GM12892 (cell line): ENCODE results near the gene FBLN1.

Experiments used
- DNase-seq: peaks from one replicate; pipeline ENCODE4 v3.0.0; 2011; ENCODE audit not compliant: insufficient read length
- FAIRE-seq: peaks from 2 replicates; lab custom pipeline; 2011; peaks lifted over from hg19 to GRCh38; lab: Jason Lieb, UNC
- POLR2A ChIP-seq: IDR thresholded peaks from 2 replicates; pipeline ENCODE4 v1.6.1; 2011; ENCODE audit warnings: low read depth, low read length, control low read depth
- POLR2AphosphoS5 ChIP-seq: IDR thresholded peaks from 2 replicates; pipeline ENCODE4 v1.6.1; 2011; ENCODE audit warnings: low read depth, low read length, control low read depth
- TAF1 ChIP-seq: IDR thresholded peaks from 2 replicates; pipeline ENCODE4 v1.6.1; 2011; ENCODE audit warnings: low read depth, mild to moderate bottlenecking, control low read depth, low read length, borderline replicate concordance

The FBLN1 gene

GRCh38 chr22:45465633-45466032 is 37.0 kb upstream of the FBLN1 start:
- no peak for TF ChIP-seq TAF1
- TF ChIP-seq POLR2A: no peak
- TF ChIP-seq POLR2AphosphoS5: no peak
- no peak for FAIRE-seq
- DNase-seq: no peak

GRCh38 chr22:45468872-45469271 is 33.8 kb upstream of the FBLN1 start:
- TF ChIP-seq TAF1: no peak
- FAIRE-seq (no peak), DNase-seq (no peak)

- DNase-seq (no peak), FAIRE-seq (no peak)
- no peak for TF ChIP-seq POLR2A
- TF ChIP-seq TAF1: no peak
- no peak for TF ChIP-seq POLR2AphosphoS5
These were observed 33.2 kb upstream of the FBLN1 start for GRCh38 chr22:45469281-45470073.

DNA sequence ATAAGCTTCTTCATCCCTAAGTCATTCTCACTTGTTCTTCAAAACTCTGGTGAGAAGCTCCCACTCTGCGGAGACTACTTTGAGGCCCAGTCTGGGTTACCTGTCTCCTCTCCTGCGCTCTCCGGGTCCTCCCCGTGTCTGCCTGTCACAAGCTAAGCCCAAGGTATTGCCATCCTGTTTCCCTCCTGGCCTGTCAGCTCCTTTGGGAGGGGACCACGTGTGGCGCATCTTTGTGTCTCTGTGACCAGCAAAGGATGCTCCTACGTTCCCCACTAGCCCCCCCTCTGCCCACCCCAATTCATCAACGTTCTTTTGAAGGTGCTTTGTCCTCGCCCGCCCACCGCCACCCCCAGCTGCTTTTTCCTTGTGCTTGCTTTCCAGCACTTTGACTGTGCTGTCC is 31.8 kb upstream of the FBLN1 start:
- DNase-seq (no peak), FAIRE-seq (no peak)
- TF ChIP-seq POLR2A (no peak), TAF1 (no peak), POLR2AphosphoS5 (no peak)

DNA sequence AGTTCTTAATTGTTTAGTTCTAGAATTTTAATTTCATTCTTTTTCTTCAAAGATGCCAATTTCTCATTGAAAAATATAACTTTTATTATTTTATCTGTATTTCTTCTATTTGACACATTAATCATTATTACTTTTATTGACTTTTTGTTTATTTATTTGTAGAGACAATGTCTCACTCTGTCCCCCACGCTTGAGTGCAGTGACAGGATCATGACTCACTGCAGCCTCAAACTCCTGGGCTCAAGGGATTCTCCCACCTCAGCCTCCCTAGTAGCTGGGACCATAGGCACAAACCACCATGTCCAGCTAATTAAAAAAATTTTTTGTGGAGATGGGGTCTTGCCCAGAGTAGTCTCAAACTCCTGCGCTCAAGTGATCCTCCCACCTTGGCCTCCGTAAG is 30.3 kb upstream of the FBLN1 start:
- DNase-seq (no peak), FAIRE-seq (no peak)
- TF ChIP-seq TAF1 (no peak), POLR2AphosphoS5 (no peak), POLR2A (no peak)

GRCh38 chr22:45473626-45474237 is 29.0 kb upstream of the FBLN1 start:
- DNase-seq (no peak), FAIRE-seq (no peak)
- TF ChIP-seq TAF1 (no peak), POLR2A (no peak)

- no peak for FAIRE-seq
These were observed 27.5 kb upstream of the FBLN1 start for GRCh38 chr22:45475063-45475747.

GRCh38 chr22:45475851-45476514 is 26.7 kb upstream of the FBLN1 start:
- TF ChIP-seq TAF1 (no peak), POLR2A (no peak), POLR2AphosphoS5 (no peak)
- DNase-seq: no peak
- no peak for FAIRE-seq

More at GRCh38 chr22:45475063-45475747, 27.5 kb upstream of the FBLN1 start:
- TF ChIP-seq POLR2A (no peak), TAF1 (no peak), POLR2AphosphoS5 (no peak)
- no peak for DNase-seq

GRCh38 chr22:45476814-45477213 is 25.9 kb upstream of the FBLN1 start:
- no peak for FAIRE-seq

GRCh38 chr22:45477366-45478107 is 25.1 kb upstream of the FBLN1 start:
- TF ChIP-seq TAF1 (no peak), POLR2A (no peak), POLR2AphosphoS5 (no peak)
- FAIRE-seq: no peak
- no peak for DNase-seq

More at GRCh38 chr22:45476814-45477213, 25.9 kb upstream of the FBLN1 start:
- TF ChIP-seq POLR2A: no peak
- TF ChIP-seq TAF1: no peak
- no peak for TF ChIP-seq POLR2AphosphoS5
- DNase-seq: no peak
